K562 (cell line): ENCODE results near the gene CDS2.

Experiments
- ELF1 ChIP-seq: fragments of 200-800 bp; sonication (Bioruptor generic); IDR thresholded peaks from 2 replicates; pipeline ENCODE4 v1.6.1; 2016; ENCODE audit warnings: missing genetic modification characterization, missing compliant biosample characterization
- ELK1 ChIP-seq: sonication (generic); formaldehyde crosslinking; IDR thresholded peaks from 2 replicates; pipeline ENCODE4 v1.8.1; 2022; ENCODE audit warnings: missing genetic modification reagents
- FOSL1 ChIP-seq: fragments of 200-800 bp; sonication (Bioruptor generic); conservative IDR thresholded peaks from 2 replicates; pipeline ENCODE4 v1.6.1; 2016; ENCODE audit warnings: missing genetic modification characterization, missing compliant biosample characterization
- MAFF ChIP-seq: IDR thresholded peaks from 2 replicates; pipeline ENCODE4 v1.6.1; 2012; ENCODE audit warnings: low read length, improper control_type of control experiment
- USF1 ChIP-seq: sonication (generic); formaldehyde crosslinking; IDR thresholded peaks from 2 replicates; pipeline ENCODE4 v1.9.0; 2022; ENCODE audit warnings: mild to moderate bottlenecking, missing genetic modification reagents
- TF ChIP-seq, protein P1 (sequence below): fragments of 450-650 bp; IDR thresholded peaks from 2 replicates; pipeline ENCODE4 v1.6.1; 2016; ENCODE audit warnings: low read depth

DNA sequence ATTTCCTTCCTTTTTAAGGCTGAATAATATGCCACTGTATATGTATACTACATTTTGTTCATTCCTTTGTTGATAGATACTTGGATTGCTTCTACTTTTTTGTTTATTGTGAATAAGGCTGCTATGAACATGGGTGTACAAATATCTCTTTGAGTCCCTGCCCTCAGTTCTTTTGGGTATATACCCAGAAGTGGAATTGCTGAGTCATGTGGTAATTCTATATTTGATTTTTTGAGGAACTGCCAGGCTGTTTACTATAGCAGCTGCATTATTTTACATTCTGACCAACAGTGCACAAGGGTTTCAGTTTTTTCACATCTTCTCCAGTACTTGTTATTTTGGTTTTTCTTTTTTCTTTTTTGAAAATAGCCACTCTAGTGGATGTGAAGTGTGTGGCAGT is 34.1 kb downstream of the CDS2 start:
- peak; percentile 89 for TF ChIP-seq MAFF
- no peak for TF ChIP-seq FOSL1
- TF ChIP-seq ELK1 (CRISPR knock-in tag): no peak
- no peak for TF ChIP-seq ELF1 (tag)
- TF ChIP-seq, protein P1, sequence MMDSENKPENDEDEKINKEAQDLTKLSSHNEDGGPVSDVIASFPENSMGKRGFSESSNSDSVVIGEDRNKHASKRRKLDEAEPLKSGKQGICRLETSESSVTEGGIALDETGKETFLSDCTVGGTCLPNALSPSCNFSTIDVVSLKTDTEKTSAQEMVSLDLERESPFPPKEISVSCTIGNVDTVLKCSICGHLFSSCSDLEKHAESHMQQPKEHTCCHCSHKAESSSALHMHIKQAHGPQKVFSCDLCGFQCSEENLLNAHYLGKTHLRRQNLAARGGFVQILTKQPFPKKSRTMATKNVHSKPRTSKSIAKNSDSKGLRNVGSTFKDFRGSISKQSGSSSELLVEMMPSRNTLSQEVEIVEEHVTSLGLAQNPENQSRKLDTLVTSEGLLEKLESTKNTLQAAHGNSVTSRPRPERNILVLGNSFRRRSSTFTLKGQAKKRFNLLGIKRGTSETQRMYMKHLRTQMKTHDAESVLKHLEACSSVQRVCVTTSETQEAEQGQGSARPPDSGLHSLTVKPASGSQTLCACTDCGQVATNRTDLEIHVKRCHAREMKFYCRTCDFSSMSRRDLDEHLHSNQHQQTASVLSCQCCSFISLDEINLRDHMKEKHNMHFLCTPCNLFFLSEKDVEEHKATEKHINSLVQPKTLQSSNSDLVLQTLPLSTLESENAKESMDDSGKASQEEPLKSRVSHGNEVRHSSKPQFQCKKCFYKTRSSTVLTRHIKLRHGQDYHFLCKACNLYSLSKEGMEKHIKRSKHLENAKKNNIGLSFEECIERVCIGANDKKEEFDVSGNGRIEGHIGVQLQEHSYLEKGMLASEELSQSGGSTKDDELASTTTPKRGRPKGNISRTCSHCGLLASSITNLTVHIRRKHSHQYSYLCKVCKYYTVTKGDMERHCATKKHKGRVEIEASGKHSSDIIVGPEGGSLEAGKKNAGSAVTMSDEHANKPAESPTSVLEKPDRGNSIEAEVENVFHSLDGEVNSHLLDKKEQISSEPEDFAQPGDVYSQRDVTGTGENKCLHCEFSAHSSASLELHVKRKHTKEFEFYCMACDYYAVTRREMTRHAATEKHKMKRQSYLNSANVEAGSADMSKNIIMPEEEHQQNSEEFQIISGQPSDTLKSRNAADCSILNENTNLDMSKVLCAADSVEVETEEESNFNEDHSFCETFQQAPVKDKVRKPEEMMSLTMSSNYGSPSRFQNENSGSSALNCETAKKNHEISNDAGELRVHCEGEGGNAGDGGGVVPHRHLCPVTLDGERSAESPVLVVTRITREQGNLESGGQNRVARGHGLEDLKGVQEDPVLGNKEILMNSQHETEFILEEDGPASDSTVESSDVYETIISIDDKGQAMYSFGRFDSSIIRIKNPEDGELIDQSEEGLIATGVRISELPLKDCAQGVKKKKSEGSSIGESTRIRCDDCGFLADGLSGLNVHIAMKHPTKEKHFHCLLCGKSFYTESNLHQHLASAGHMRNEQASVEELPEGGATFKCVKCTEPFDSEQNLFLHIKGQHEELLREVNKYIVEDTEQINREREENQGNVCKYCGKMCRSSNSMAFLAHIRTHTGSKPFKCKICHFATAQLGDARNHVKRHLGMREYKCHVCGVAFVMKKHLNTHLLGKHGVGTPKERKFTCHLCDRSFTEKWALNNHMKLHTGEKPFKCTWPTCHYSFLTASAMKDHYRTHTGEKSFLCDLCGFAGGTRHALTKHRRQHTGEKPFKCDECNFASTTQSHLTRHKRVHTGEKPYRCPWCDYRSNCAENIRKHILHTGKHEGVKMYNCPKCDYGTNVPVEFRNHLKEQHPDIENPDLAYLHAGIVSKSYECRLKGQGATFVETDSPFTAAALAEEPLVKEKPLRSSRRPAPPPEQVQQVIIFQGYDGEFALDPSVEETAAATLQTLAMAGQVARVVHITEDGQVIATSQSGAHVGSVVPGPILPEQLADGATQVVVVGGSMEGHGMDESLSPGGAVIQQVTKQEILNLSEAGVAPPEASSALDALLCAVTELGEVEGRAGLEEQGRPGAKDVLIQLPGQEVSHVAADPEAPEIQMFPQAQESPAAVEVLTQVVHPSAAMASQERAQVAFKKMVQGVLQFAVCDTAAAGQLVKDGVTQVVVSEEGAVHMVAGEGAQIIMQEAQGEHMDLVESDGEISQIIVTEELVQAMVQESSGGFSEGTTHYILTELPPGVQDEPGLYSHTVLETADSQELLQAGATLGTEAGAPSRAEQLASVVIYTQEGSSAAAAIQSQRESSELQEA: no peak
- no peak for TF ChIP-seq USF1 (CRISPR knock-in tag)
